Liver (tissue), 3 donors: Measurements from ENCODE around the gene CCDC28B.

ENCODE experiments used
- CTCF ChIP-seq: fragments of 150-350 bp; IDR thresholded peaks from 2 replicates; pipeline ENCODE4 v1.5.1; 2017; ENCODE audit warnings: improper control_type of control experiment, low read depth, low read length; ENCODE audit not compliant: missing input control
- EGR1 ChIP-seq, 2 donors: IDR thresholded peaks; 2 replicates each; pipeline ENCODE4 v1.6.1; 2016 to 2018; ENCODE audit warnings: antibody characterized with exemption in 2 of 2, low read depth in 2 of 2
- FOXA1 ChIP-seq: IDR thresholded peaks from 2 replicates; pipeline ENCODE4 v1.6.1; 2016; ENCODE audit warnings: antibody characterized with exemption
- GABPA ChIP-seq, 2 donors: IDR thresholded peaks in 1 of 2; conservative IDR thresholded peaks in 1 of 2; 2 replicates each; pipeline ENCODE4 v1.6.1; 2016; ENCODE audit warnings: antibody characterized with exemption in 2 of 2, mild to moderate bottlenecking in 1 of 2, moderate library complexity in 1 of 2
- HNF4A ChIP-seq, 2 donors: conservative IDR thresholded peaks; 2 replicates each; pipeline ENCODE4 v1.6.1; 2016; ENCODE audit warnings: antibody characterized with exemption in 2 of 2, mild to moderate bottlenecking in 2 of 2
- JUND ChIP-seq, 2 donors: IDR thresholded peaks; 2 replicates each; pipeline ENCODE4 v1.6.1; 2016; ENCODE audit warnings: antibody characterized with exemption in 2 of 2
- MAX ChIP-seq: IDR thresholded peaks from 2 replicates; pipeline ENCODE4 v1.6.1; 2016; ENCODE audit warnings: antibody characterized with exemption
- NR2F2 ChIP-seq: IDR thresholded peaks from 2 replicates; pipeline ENCODE4 v1.6.1; 2016; ENCODE audit warnings: antibody characterized with exemption
- RAD21 ChIP-seq, 2 donors: IDR thresholded peaks; 2 replicates each; pipeline ENCODE4 v1.6.1; 2016; ENCODE audit warnings: antibody characterized with exemption in 2 of 2, mild to moderate bottlenecking in 2 of 2
- REST ChIP-seq: IDR thresholded peaks from 2 replicates; pipeline ENCODE4 v1.6.1; 2016; ENCODE audit warnings: antibody characterized with exemption, mild to moderate bottlenecking
- RXRA ChIP-seq, 2 donors: IDR thresholded peaks; 2 replicates each; pipeline ENCODE4 v1.6.1; 2017 to 2018; ENCODE audit warnings: antibody characterized with exemption in 2 of 2, mild to moderate bottlenecking in 1 of 2
- YY1 ChIP-seq: IDR thresholded peaks from 2 replicates; pipeline ENCODE4 v1.6.1; 2016; ENCODE audit warnings: antibody characterized with exemption, mild to moderate bottlenecking
- donor health status: healthy.
- donor health status: healthy.

GRCh38 chr1:32197837-32198236 lies 2.6 kb upstream of the CCDC28B start:
- no peak for TF ChIP-seq EGR1 (IDR thresholded peaks at IDR 0.05; ENCODE audit: low read depth in 2 of 2)
- TF ChIP-seq CTCF = no peak
- TF ChIP-seq NR2F2 = no peak
- no peak for TF ChIP-seq RXRA (IDR thresholded peaks at IDR 0.05)
- no peak for TF ChIP-seq FOXA1
- no peak for TF ChIP-seq JUND (IDR thresholded peaks at IDR 0.05)
- no peak for TF ChIP-seq RAD21 (IDR thresholded peaks at IDR 0.05)
- no peak for TF ChIP-seq HNF4A (conservative IDR thresholded peaks at IDR 0.05)
- no peak for TF ChIP-seq YY1
- no peak for TF ChIP-seq MAX
- no peak for TF ChIP-seq REST
- no peak for TF ChIP-seq GABPA (IDR thresholded peaks at IDR 0.05 in 1 of 2, conservative IDR thresholded peaks at IDR 0.05 in 1 of 2)
